ENCODE measurements around the gene C6orf163.

Gene C6orf163

DNA sequence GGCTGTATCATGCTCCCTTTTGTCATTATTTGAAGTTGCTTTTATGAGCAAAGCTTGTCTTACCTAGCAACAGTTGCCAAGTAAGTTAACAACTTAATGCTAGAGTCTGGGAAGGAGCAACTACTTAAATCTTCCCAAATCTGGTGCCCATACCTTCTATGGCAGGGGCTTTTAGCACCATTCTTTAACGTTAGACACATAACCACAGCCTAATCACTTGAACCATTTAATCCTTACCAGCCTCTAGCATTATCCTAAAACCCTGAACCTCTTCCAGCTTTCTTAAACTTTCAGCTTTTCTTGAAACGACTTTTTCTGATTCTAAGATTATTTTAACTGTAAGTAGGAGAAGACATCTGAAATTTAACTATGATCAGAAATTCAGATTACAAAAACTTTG, at the start of gene C6orf163:
Gene C6orf163, plus strand, starts transcription at position 83 of the 400 bp plus-strand sequence. Its CDS starts 287 bp downstream, at position 370.
- TF ChIP-seq TEAD4 (IDR thresholded peaks at IDR 0.05) (no peak), ZBTB7A (IDR thresholded peaks at IDR 0.05; ENCODE audit: low read depth) (no peak), TAF1 (IDR thresholded peaks at IDR 0.05; ENCODE audit: low read depth) (no peak), EP300 (IDR thresholded peaks at IDR 0.05; ENCODE audit: borderline replicate concordance) (no peak), FOXM1 (IDR thresholded peaks at IDR 0.05; ENCODE audit: borderline replicate concordance, low read depth) (no peak)

- TF ChIP-seq YY1 (IDR thresholded peaks at IDR 0.05; ENCODE audit: low read depth) (no peak), NFIC (IDR thresholded peaks at IDR 0.05) (no peak), FOXM1 (IDR thresholded peaks at IDR 0.05; ENCODE audit: borderline replicate concordance, low read depth) (no peak), TCF12 (IDR thresholded peaks at IDR 0.05; ENCODE audit: low read depth) (no peak), EP300 (IDR thresholded peaks at IDR 0.05; ENCODE audit: borderline replicate concordance) (no peak), TAF1 (IDR thresholded peaks at IDR 0.05; ENCODE audit: low read depth) (no peak), MAX (IDR thresholded peaks at IDR 0.05) (no peak), CEBPB (IDR thresholded peaks at IDR 0.05) (no peak), CREB1 (IDR thresholded peaks at IDR 0.05; ENCODE audit: low read depth) (no peak), ZBTB7A (IDR thresholded peaks at IDR 0.05; ENCODE audit: low read depth) (no peak), RAD21 (IDR thresholded peaks at IDR 0.05; ENCODE audit: low read depth) (no peak), EGR1 (IDR thresholded peaks at IDR 0.05) (no peak), TEAD4 (IDR thresholded peaks at IDR 0.05) (no peak)
- TF ChIP-seq, protein P1, sequence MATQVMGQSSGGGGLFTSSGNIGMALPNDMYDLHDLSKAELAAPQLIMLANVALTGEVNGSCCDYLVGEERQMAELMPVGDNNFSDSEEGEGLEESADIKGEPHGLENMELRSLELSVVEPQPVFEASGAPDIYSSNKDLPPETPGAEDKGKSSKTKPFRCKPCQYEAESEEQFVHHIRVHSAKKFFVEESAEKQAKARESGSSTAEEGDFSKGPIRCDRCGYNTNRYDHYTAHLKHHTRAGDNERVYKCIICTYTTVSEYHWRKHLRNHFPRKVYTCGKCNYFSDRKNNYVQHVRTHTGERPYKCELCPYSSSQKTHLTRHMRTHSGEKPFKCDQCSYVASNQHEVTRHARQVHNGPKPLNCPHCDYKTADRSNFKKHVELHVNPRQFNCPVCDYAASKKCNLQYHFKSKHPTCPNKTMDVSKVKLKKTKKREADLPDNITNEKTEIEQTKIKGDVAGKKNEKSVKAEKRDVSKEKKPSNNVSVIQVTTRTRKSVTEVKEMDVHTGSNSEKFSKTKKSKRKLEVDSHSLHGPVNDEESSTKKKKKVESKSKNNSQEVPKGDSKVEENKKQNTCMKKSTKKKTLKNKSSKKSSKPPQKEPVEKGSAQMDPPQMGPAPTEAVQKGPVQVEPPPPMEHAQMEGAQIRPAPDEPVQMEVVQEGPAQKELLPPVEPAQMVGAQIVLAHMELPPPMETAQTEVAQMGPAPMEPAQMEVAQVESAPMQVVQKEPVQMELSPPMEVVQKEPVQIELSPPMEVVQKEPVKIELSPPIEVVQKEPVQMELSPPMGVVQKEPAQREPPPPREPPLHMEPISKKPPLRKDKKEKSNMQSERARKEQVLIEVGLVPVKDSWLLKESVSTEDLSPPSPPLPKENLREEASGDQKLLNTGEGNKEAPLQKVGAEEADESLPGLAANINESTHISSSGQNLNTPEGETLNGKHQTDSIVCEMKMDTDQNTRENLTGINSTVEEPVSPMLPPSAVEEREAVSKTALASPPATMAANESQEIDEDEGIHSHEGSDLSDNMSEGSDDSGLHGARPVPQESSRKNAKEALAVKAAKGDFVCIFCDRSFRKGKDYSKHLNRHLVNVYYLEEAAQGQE (IDR thresholded peaks at IDR 0.05; ENCODE audit: low read depth), result no peak
- TF ChIP-seq, protein P2, sequence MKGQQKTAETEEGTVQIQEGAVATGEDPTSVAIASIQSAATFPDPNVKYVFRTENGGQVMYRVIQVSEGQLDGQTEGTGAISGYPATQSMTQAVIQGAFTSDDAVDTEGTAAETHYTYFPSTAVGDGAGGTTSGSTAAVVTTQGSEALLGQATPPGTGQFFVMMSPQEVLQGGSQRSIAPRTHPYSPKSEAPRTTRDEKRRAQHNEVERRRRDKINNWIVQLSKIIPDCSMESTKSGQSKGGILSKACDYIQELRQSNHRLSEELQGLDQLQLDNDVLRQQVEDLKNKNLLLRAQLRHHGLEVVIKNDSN (IDR thresholded peaks at IDR 0.05), result no peak
These were observed 47.5 kb upstream of the C6orf163 start for GRCh38 chr6:87297119-87297518.

GRCh38 chr6:87308970-87309369, 35.6 kb upstream of the C6orf163 start:
- TF ChIP-seq TCF12 (IDR thresholded peaks at IDR 0.05; ENCODE audit: low read depth), result no peak
- TF ChIP-seq YY1 (IDR thresholded peaks at IDR 0.05; ENCODE audit: low read depth), result no peak
- no peak for TF ChIP-seq TAF1 (IDR thresholded peaks at IDR 0.05; ENCODE audit: low read depth)
- no peak for TF ChIP-seq CEBPB (IDR thresholded peaks at IDR 0.05)
- TF ChIP-seq, protein P1 (IDR thresholded peaks at IDR 0.05; ENCODE audit: low read depth), result no peak
- TF ChIP-seq RAD21 (IDR thresholded peaks at IDR 0.05; ENCODE audit: low read depth), result no peak
- TF ChIP-seq ZBTB7A (IDR thresholded peaks at IDR 0.05; ENCODE audit: low read depth), result no peak

DNA sequence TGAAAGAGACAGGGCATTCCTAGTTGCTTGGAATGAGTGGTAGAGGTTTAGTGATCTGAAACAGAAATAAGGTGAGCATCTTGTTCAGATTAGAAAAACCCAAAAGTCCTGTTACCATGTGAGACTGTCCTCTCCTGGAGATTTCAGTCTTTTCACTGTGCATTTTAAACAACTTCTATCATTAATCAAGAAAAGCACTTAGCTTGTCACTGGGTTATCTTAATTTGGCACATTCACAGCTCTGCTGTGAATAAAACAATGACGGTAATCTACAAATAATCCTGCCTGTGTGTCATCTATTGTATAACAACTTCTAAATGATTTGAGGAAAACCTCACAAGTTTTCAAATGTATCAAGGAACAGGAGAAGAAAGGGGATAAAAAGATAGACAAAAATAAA, 31.8 kb upstream of the C6orf163 start:
- TF ChIP-seq TAF1 (IDR thresholded peaks at IDR 0.05; ENCODE audit: low read depth), result no peak
- no peak for TF ChIP-seq CREB1 (IDR thresholded peaks at IDR 0.05; ENCODE audit: low read depth)
- no peak for TF ChIP-seq EP300 (IDR thresholded peaks at IDR 0.05; ENCODE audit: borderline replicate concordance)
- TF ChIP-seq EGR1 (IDR thresholded peaks at IDR 0.05), result no peak
- TF ChIP-seq CEBPB (IDR thresholded peaks at IDR 0.05), result no peak
- no peak for TF ChIP-seq FOXM1 (IDR thresholded peaks at IDR 0.05; ENCODE audit: borderline replicate concordance, low read depth)
- TF ChIP-seq MAX (IDR thresholded peaks at IDR 0.05), result no peak
- TF ChIP-seq TCF12 (IDR thresholded peaks at IDR 0.05; ENCODE audit: low read depth), result no peak
- TF ChIP-seq, protein P1 (IDR thresholded peaks at IDR 0.05; ENCODE audit: low read depth), result no peak
- TF ChIP-seq YY1 (IDR thresholded peaks at IDR 0.05; ENCODE audit: low read depth), result no peak
- TF ChIP-seq, protein P2 (IDR thresholded peaks at IDR 0.05), result no peak
- no peak for TF ChIP-seq ZBTB7A (IDR thresholded peaks at IDR 0.05; ENCODE audit: low read depth)
- TF ChIP-seq RAD21 (IDR thresholded peaks at IDR 0.05; ENCODE audit: low read depth), result no peak
- no peak for TF ChIP-seq NFIC (IDR thresholded peaks at IDR 0.05)
- TF ChIP-seq TEAD4 (IDR thresholded peaks at IDR 0.05), result no peak
